Liver (tissue), 9 donors: ENCODE measurements around the gene CCDC78. TPM values are rescaled to one million over a fixed set of nuclear protein-coding genes. Genes with fewer than 3 reads are reported as not detected.

Experiments
- DNase-seq: peaks from one replicate; pipeline ENCODE4 v3.0.0-alpha.2; 2017; ENCODE audit warnings: low spot score
- H3K27ac ChIP-seq, 2 donors: one replicate each; pipeline ENCODE4 v1.7.0; 2013; ENCODE audit warnings: inconsistent platforms in 2 of 2, low read length in 2 of 2, control low read depth in 1 of 2, low read depth in 1 of 2, mild to moderate bottlenecking in 1 of 2
- H3K27me3 ChIP-seq, 4 donors: one replicate each; pipeline versions ENCODE4 v1.6.1 to v1.7.0; 2013; ENCODE audit warnings: low read length in 3 of 4, inconsistent platforms in 1 of 4, mild to moderate bottlenecking in 1 of 4, moderate library complexity in 1 of 4; ENCODE audit not compliant: control insufficient read depth in 4 of 4, insufficient read depth in 4 of 4
- H3K36me3 ChIP-seq, 4 donors: one replicate each; pipeline versions ENCODE4 v1.6.1 to v1.7.0; 2013; ENCODE audit warnings: low read length in 3 of 4, mild to moderate bottlenecking in 3 of 4, low read depth in 1 of 4, moderate library complexity in 1 of 4; ENCODE audit not compliant: control insufficient read depth in 4 of 4, insufficient read depth in 3 of 4
- H3K4me1 ChIP-seq, 4 donors: one replicate each; pipeline versions ENCODE4 v1.6.1 to v1.7.0; 2013; ENCODE audit warnings: low read length in 3 of 4, mild to moderate bottlenecking in 3 of 4, moderate library complexity in 1 of 4; ENCODE audit not compliant: control insufficient read depth in 4 of 4, insufficient read depth in 4 of 4
- H3K4me3 ChIP-seq, 3 donors: one replicate each; pipeline versions ENCODE4 v1.6.1 to v1.7.0; 2013; ENCODE audit warnings: low read length in 3 of 3, control low read depth in 1 of 3, low read depth in 1 of 3, mild to moderate bottlenecking in 1 of 3
- H3K9ac ChIP-seq, 2 donors: one replicate each; pipeline ENCODE4 v1.7.0; 2013; ENCODE audit warnings: low read length in 2 of 2, mild to moderate bottlenecking in 2 of 2, moderate library complexity in 2 of 2, control low read depth in 1 of 2, low read depth in 1 of 2
- H3K9me3 ChIP-seq, 4 donors: one replicate each; pipeline versions ENCODE4 v1.6.1 to v1.7.0; 2013; ENCODE audit warnings: low read length in 3 of 4; ENCODE audit not compliant: control insufficient read depth in 4 of 4
- ATF3 ChIP-seq: IDR thresholded peaks from 2 replicates; pipeline ENCODE4 v1.6.1; 2016; ENCODE audit warnings: antibody characterized with exemption
- FOXA2 ChIP-seq: IDR thresholded peaks from 2 replicates; pipeline ENCODE4 v1.6.1; 2016; ENCODE audit warnings: antibody characterized with exemption
- GABPA ChIP-seq, 2 donors: IDR thresholded peaks in 1 of 2; conservative IDR thresholded peaks in 1 of 2; 2 replicates each; pipeline ENCODE4 v1.6.1; 2016; ENCODE audit warnings: antibody characterized with exemption in 2 of 2, mild to moderate bottlenecking in 1 of 2, moderate library complexity in 1 of 2
- HNF4A ChIP-seq, 2 donors: conservative IDR thresholded peaks; 2 replicates each; pipeline ENCODE4 v1.6.1; 2016; ENCODE audit warnings: antibody characterized with exemption in 2 of 2, mild to moderate bottlenecking in 2 of 2
- JUND ChIP-seq, 2 donors: IDR thresholded peaks; 2 replicates each; pipeline ENCODE4 v1.6.1; 2016; ENCODE audit warnings: antibody characterized with exemption in 2 of 2
- RAD21 ChIP-seq, 2 donors: IDR thresholded peaks; 2 replicates each; pipeline ENCODE4 v1.6.1; 2016; ENCODE audit warnings: antibody characterized with exemption in 2 of 2, mild to moderate bottlenecking in 2 of 2
- RXRA ChIP-seq, 2 donors: IDR thresholded peaks; 2 replicates each; pipeline ENCODE4 v1.6.1; 2017 to 2018; ENCODE audit warnings: antibody characterized with exemption in 2 of 2, mild to moderate bottlenecking in 1 of 2
- SP1 ChIP-seq: IDR thresholded peaks from 2 replicates; pipeline ENCODE4 v1.6.1; 2018; ENCODE audit warnings: antibody characterized with exemption, mild to moderate bottlenecking
- TAF1 ChIP-seq: conservative IDR thresholded peaks from 2 replicates; pipeline ENCODE4 v1.6.1; 2016; ENCODE audit warnings: antibody characterized with exemption, mild to moderate bottlenecking
- YY1 ChIP-seq: IDR thresholded peaks from 2 replicates; pipeline ENCODE4 v1.6.1; 2016; ENCODE audit warnings: antibody characterized with exemption, mild to moderate bottlenecking
- WGBS: extraction: QIAGEN DNeasy Blood & Tissue Kit; methylation state at CpG from one replicate; pipeline ENCODE4 v1.1.7; 2013; 5-methylcytosine and 5-hydroxymethylcytosine counted together
- polyA plus RNA-seq, 2 donors: library from polyadenylated mRNA; stranded (reverse) in 1 of 2; unstranded in 1 of 2; fragments of 200-250 nt in 1 of 2; fragments of >200 nt in 1 of 2; fragmentation: Nextera tagmentation in 1 of 2; extraction: Ambion mirVana in 1 of 2; gene quantifications; one replicate each; pipeline versions ENCODE4 v1.2.1 to v1.2.3, GENCODE V29; 2013 to 2015
- total RNA-seq, 2 donors: library from RNA; depleted of rRNA; stranded (reverse); fragments of >200 nt; gene quantifications; one replicate each; pipeline ENCODE4 v1.2.3, GENCODE V29; 2014
- donor health status: healthy.
- donor health status: healthy.
- donor health status: healthy.
- donor health status: healthy.
- donor health status: healthy.

The CCDC78 gene
- total and polyA plus RNA-seq, 4 donors = 0.05 to 0.28 (median 0.08) TPM; not detected in 1

DNA sequence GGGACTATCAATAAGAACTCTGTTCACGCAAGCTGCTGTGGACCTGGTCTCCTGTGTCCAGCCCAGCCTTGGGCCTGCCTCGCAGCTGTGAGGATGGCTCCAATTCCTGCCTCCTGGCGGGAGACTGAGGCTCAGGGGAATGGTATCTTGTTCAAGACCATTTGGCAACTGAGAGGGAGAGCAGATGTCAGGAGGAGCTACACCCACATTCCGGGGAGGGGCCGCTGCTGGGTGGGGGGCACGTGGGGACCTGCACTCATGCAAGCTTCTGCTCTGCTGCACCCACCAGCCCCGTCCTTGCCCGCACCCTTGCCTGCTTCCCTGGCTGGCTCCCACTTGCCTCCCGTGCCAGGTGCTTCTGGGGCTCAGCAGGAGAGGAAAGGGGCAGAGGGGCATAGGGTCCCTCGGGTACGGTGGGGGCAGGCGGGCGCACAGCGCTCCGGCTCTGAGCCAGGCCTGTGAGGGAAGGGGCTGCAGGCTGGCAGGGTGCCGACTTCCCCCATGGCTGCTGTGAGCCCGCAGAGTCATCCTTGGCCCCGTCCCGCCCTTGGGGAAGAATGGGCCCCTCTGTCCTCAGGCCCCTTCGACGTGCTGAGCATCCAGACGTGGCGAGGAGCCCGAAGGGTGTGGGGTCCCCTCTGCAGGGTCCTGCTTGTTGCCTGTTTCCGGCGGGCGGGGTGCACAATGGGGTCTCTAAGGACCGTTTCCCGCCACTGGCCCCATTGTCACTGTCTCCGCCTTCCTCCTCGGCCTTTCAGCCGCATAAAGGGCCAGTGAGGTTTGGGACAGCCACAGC is 8.6 kb downstream of the CCDC78 start (continued):
- no peak for TF ChIP-seq JUND (IDR thresholded peaks at IDR 0.05)
- no peak for TF ChIP-seq RXRA (IDR thresholded peaks at IDR 0.05)
- TF ChIP-seq TAF1 = no peak

DNA sequence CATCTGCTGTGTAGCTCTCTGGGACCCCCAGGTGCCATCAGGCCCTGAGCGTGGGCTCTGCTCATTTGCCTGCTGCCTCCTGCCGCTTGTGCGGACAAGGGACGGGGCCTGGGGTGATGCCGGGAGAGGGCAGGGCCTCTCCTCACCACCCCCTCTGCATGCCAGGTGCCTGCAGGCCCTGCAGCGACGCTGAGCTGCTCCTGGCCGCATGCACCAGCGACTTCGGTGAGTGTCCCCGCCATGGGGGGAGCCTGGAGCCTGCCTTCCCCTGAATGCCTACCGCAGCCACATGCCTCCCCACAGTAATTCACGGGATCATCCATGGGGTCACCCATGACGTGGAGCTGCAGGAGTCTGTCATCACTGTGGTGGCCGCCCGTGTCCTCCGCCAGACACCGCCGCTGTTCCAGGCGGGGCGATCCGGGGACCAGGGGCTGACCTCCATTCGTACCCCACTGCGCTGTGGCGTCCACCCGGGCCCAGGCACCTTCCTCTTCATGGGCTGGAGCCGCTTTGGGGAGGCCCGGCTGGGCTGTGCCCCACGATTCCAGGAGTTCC is 9.4 kb downstream of the CCDC78 start:
- Histone ChIP-seq H3K4me1 (peaks cover 25 to 44% (median 35%) of the 10 kb centered on the region in 4 donors), H3K36me3 (peaks cover 0 to 2% (median 0%) of the 10 kb centered on the region in 4 donors), H3K27me3 (no peaks in the 10 kb centered on the region), H3K9ac (no peak overlapping the region), H3K4me3 (no peak overlapping the region), H3K27ac (no peak overlapping the region), H3K9me3 (no peaks in the 10 kb centered on the region)
- DNase-seq = no peak
- 90% methylated on average over 29 of the region's 29 CpGs for WGBS
- TF ChIP-seq YY1 (no peak), TAF1 (no peak)

DNA sequence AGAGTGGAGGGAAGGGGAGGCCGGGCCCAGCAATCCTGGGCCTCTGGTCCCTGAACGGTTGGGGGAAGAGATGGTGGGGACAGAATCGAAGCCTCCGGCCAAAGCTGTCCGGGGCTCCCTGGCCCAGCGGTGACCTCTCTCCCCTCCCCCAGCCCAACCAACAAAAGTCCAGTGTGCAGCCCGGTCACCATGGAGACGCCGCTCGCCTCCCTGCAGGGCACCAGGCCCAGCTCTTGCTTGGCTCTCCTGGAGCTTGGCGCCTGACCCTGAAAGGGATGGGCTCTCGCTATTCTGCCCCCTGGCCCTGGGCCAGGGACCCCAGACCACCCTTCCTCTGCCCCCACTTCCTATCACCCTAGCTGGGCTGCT is 10.1 kb downstream of the CCDC78 start:
- Histone ChIP-seq H3K36me3 (peaks cover 0 to 2% (median 0%) of the 10 kb centered on the region in 4 donors), H3K27me3 (no peaks in the 10 kb centered on the region), H3K9me3 (no peaks in the 10 kb centered on the region), H3K9ac (no peak overlapping the region), H3K4me1 (peaks cover 22 to 39% (median 30%) of the 10 kb centered on the region in 4 donors), H3K27ac (no peak overlapping the region), H3K4me3 (peak overlapping the region in 1 of 3 donors; percentile 74)
- peak in 1 of 2 donors; percentile 26 for TF ChIP-seq GABPA (IDR thresholded peaks at IDR 0.05 in 1 of 2, conservative IDR thresholded peaks at IDR 0.05 in 1 of 2)
- no peak for TF ChIP-seq TAF1
- TF ChIP-seq FOXA2 = no peak
- no peak for TF ChIP-seq ATF3
- peak; percentile 35 to 38 for TF ChIP-seq HNF4A (conservative IDR thresholded peaks at IDR 0.05)
- peak; percentile 65 to 77 for TF ChIP-seq RXRA (IDR thresholded peaks at IDR 0.05)
- peak; percentile 53 for TF ChIP-seq SP1
- peak; percentile 69 for DNase-seq
- WGBS = 16% methylated on average over 12 of the region's 12 CpGs

- 2% methylated on average over 74 of the region's 74 CpGs for WGBS
- Histone ChIP-seq H3K36me3 (peaks cover 0 to 2% (median 0%) of the 10 kb centered on the region in 4 donors), H3K4me3 (peak overlapping the region in 2 of 3 donors; percentile 60 to 74), H3K9me3 (no peaks in the 10 kb centered on the region), H3K27ac (no peak overlapping the region), H3K27me3 (peaks cover 0 to 3% (median 0%) of the 10 kb centered on the region in 4 donors), H3K9ac (no peak overlapping the region), H3K4me1 (peaks cover 23 to 38% (median 29%) of the 10 kb centered on the region in 4 donors)
- DNase-seq = no peak
- TF ChIP-seq JUND (IDR thresholded peaks at IDR 0.05) (no peak), RAD21 (IDR thresholded peaks at IDR 0.05) (no peak), GABPA (IDR thresholded peaks at IDR 0.05 in 1 of 2, conservative IDR thresholded peaks at IDR 0.05 in 1 of 2) (no peak)
These were observed 10.6 kb downstream of the CCDC78 start for GRCh38 chr16:715477-716199.
